IMR-90 (cell line): ENCODE data around the gene PDE5A. TPM values are rescaled to one million over a fixed set of nuclear protein-coding genes. Genes with fewer than 3 reads are reported as not detected.

ENCODE experiments used
- ATAC-seq: fragments of 200-7000 bp; cut with Tn5 transposase; 2 replicates; pipeline ENCODE4 v1.9.1; 2020; ENCODE audit warnings: low read depth, mild to moderate bottlenecking, moderate library complexity
- BruUV-seq: library from RNA; stranded (reverse); fragments of 400-500 nt; replicated peaks from 2 replicates; lab custom pipeline; 2021; lab: Mats Ljungman, UMichigan
- CTCF ChIA-PET: fragments of 300-600 bp; formaldehyde crosslinking; extraction: SDS; loops from one replicate; lab custom pipeline; 2021; ENCODE audit warnings: antibody characterized with exemption; lab: Yijun Ruan, JAX
- POLR2A ChIA-PET: fragments of 300-600 bp; sonication (Branson Sonifier 250); formaldehyde crosslinking; loops from one replicate; lab custom pipeline; 2022; ENCODE audit warnings: antibody characterized with exemption; ENCODE audit not compliant: unreplicated experiment; lab: Charles Lee
- DNase-seq: peaks from one replicate; pipeline ENCODE4 v3.0.0; 2013
- H2AFZ ChIP-seq: replicated peaks from 2 replicates; pipeline ENCODE3; 2013; ENCODE audit warnings: low read length, mild to moderate bottlenecking; ENCODE audit not compliant: poor library complexity
- H2AK5ac ChIP-seq: 2 replicates; pipeline ENCODE4 v1.6.1; 2013; ENCODE audit warnings: low read depth, low read length, inconsistent platforms
- H2AK9ac ChIP-seq: replicated peaks from 2 replicates; pipeline ENCODE3; 2013; ENCODE audit warnings: mild to moderate bottlenecking, low read depth, low read length, moderate library complexity; ENCODE audit not compliant: poor library complexity
- H2BK120ac ChIP-seq: 2 replicates; pipeline ENCODE4 v1.6.1; 2013; ENCODE audit warnings: low read depth, low read length, inconsistent platforms
- H2BK15ac ChIP-seq: 3 replicates; pipeline ENCODE4 v1.6.1; 2013; ENCODE audit warnings: low read depth, low read length, inconsistent platforms
- H2BK20ac ChIP-seq: 2 replicates; pipeline ENCODE4 v1.6.1; 2013; ENCODE audit warnings: low read depth, mild to moderate bottlenecking, inconsistent platforms, low read length, moderate library complexity
- H2BK5ac ChIP-seq: 2 replicates; pipeline ENCODE4 v1.6.1; 2013; ENCODE audit warnings: mild to moderate bottlenecking, low read depth, low read length, inconsistent platforms; ENCODE audit not compliant: poor library complexity, severe bottlenecking
- H3K14ac ChIP-seq: replicated peaks from 2 replicates; pipeline ENCODE4 v1.6.1; 2013; ENCODE audit warnings: low read depth, low read length, inconsistent platforms
- H3K18ac ChIP-seq: 2 replicates; pipeline ENCODE4 v1.6.1; 2013; ENCODE audit warnings: low read depth, low read length, control low read depth
- H3K23ac ChIP-seq: 2 replicates; pipeline ENCODE4 v1.6.1; 2013; ENCODE audit warnings: low read depth, low read length, inconsistent platforms
- H3K27ac ChIP-seq: 2 replicates; pipeline ENCODE4 v1.5.1; 2013; ENCODE audit warnings: mild to moderate bottlenecking, control low read depth, low read length; ENCODE audit not compliant: insufficient read depth
- H3K27me3 ChIP-seq: 2 replicates; pipeline ENCODE4 v1.6.1; 2013; ENCODE audit warnings: low read length; ENCODE audit not compliant: control insufficient read depth, insufficient read depth
- H3K36me3 ChIP-seq: 2 replicates; pipeline ENCODE4 v1.6.1; 2013; ENCODE audit warnings: low read length, mixed read lengths; ENCODE audit not compliant: control insufficient read depth, insufficient read depth
- H3K4ac ChIP-seq: 2 replicates; pipeline ENCODE4 v1.6.1; 2013; ENCODE audit warnings: low read depth, low read length, inconsistent platforms
- H3K4me1 ChIP-seq: 2 replicates; pipeline ENCODE4 v1.6.1; 2013; ENCODE audit warnings: low read length, mixed read lengths; ENCODE audit not compliant: control insufficient read depth, insufficient read depth
- H3K4me2 ChIP-seq: 2 replicates; pipeline ENCODE4 v1.6.1; 2013; ENCODE audit warnings: low read depth, mild to moderate bottlenecking, control low read depth, low read length, moderate library complexity
- H3K4me3 ChIP-seq: 2 replicates; pipeline ENCODE4 v1.5.1; 2013; ENCODE audit warnings: low read depth, mild to moderate bottlenecking, control low read depth, low read length, moderate library complexity; ENCODE audit not compliant: insufficient read depth
- H3K56ac ChIP-seq: 2 replicates; pipeline ENCODE4 v1.6.1; 2013; ENCODE audit warnings: low read length, inconsistent platforms; ENCODE audit not compliant: insufficient read depth; ENCODE audit errors: extremely low read depth
- H3K79me1 ChIP-seq, 2 experiments: 2 replicates each; pipeline ENCODE4 v1.6.1; 2013; ENCODE audit warnings: low read length in 2 of 2, inconsistent platforms in 1 of 2, low read depth in 1 of 2
- H3K9ac ChIP-seq: 2 replicates; pipeline ENCODE4 v1.6.1; 2013; ENCODE audit warnings: low read depth, low read length, control low read depth
- H3K9me1 ChIP-seq: 2 replicates; pipeline ENCODE4 v1.6.1; 2013; ENCODE audit warnings: low read length, inconsistent platforms; ENCODE audit not compliant: insufficient read depth
- H3K9me3 ChIP-seq: 2 replicates; pipeline ENCODE4 v1.6.1; 2013; ENCODE audit warnings: low read length; ENCODE audit not compliant: control insufficient read depth, insufficient read depth
- H4K20me1 ChIP-seq: 2 replicates; pipeline ENCODE4 v1.6.1; 2013; ENCODE audit warnings: low read length, inconsistent platforms; ENCODE audit not compliant: insufficient read depth
- H4K5ac ChIP-seq: 2 replicates; pipeline ENCODE4 v1.6.1; 2013; ENCODE audit warnings: mild to moderate bottlenecking, low read depth, low read length, control low read depth
- H4K8ac ChIP-seq, 2 experiments: 2 replicates each; pipeline ENCODE4 v1.6.1; 2013; ENCODE audit warnings: low read depth in 2 of 2, low read length in 2 of 2, control low read depth in 1 of 2, inconsistent platforms in 1 of 2
- H4K91ac ChIP-seq: 2 replicates; pipeline ENCODE4 v1.6.1; 2013; ENCODE audit warnings: low read depth, low read length, inconsistent platforms; ENCODE audit not compliant: insufficient read depth
- BHLHE40 ChIP-seq: fragments of 150-350 bp; IDR thresholded peaks from 2 replicates; pipeline ENCODE4 v1.6.1; 2016; ENCODE audit warnings: mild to moderate bottlenecking, low read depth, low read length
- CEBPB ChIP-seq: IDR thresholded peaks from 2 replicates; pipeline ENCODE4 v1.6.1; 2012; ENCODE audit warnings: low read depth, low read length, improper control_type of control experiment
- CHD1 ChIP-seq: IDR thresholded peaks from 2 replicates; pipeline ENCODE4 v1.6.1; 2012; ENCODE audit warnings: low read depth, low read length, improper control_type of control experiment
- FOS ChIP-seq: fragments of 150-350 bp; IDR thresholded peaks from 2 replicates; pipeline ENCODE4 v1.6.1; 2016; ENCODE audit warnings: low read depth, low read length
- MAFK ChIP-seq: IDR thresholded peaks from 2 replicates; pipeline ENCODE4 v1.6.1; 2012; ENCODE audit warnings: low read depth, low read length, improper control_type of control experiment
- MAZ ChIP-seq: IDR thresholded peaks from 2 replicates; pipeline ENCODE4 v1.6.1; 2012; ENCODE audit warnings: low read depth, mild to moderate bottlenecking, low read length, improper control_type of control experiment, moderate library complexity, borderline replicate concordance
- MXI1 ChIP-seq: IDR thresholded peaks from 2 replicates; pipeline ENCODE4 v1.6.1; 2012; ENCODE audit warnings: low read depth, mild to moderate bottlenecking, low read length, moderate library complexity, borderline replicate concordance
- NFE2L2 ChIP-seq: fragments of 150-350 bp; IDR thresholded peaks from 2 replicates; pipeline ENCODE4 v1.6.1; 2016; ENCODE audit warnings: low read depth, mild to moderate bottlenecking, low read length
- POLR2A ChIP-seq: IDR thresholded peaks from 2 replicates; pipeline ENCODE4 v1.6.1; 2012; ENCODE audit warnings: mild to moderate bottlenecking, low read depth, low read length
- RAD21 ChIP-seq: IDR thresholded peaks from 2 replicates; pipeline ENCODE4 v1.6.1; 2012; ENCODE audit warnings: low read length, improper control_type of control experiment
- RCOR1 ChIP-seq: IDR thresholded peaks from 2 replicates; pipeline ENCODE4 v1.6.1; 2012; ENCODE audit warnings: mild to moderate bottlenecking, low read length, improper control_type of control experiment; ENCODE audit not compliant: insufficient replicate concordance
- RFX5 ChIP-seq: IDR thresholded peaks from 2 replicates; pipeline ENCODE4 v1.8.0; 2012; ENCODE audit warnings: low read depth, mild to moderate bottlenecking, low read length, moderate library complexity
- SMC3 ChIP-seq: fragments of 150-350 bp; IDR thresholded peaks from 2 replicates; pipeline ENCODE4 v1.6.1; 2016; ENCODE audit warnings: low read depth, mild to moderate bottlenecking, antibody characterized with exemption, low read length, moderate library complexity
- WGBS, 2 experiments: methylation state at CpG; one replicate each; pipeline versions ENCODE4 v1.1.5 to v1.1.7; 2013; ENCODE audit warnings: missing lambda C conversion rate in 2 of 2; ENCODE audit not compliant: insufficient read length in 1 of 2; ENCODE audit errors: extremely low coverage in 2 of 2; 5-methylcytosine and 5-hydroxymethylcytosine counted together
- dilution Hi-C: fragments of 300-500 bp; cut with HindIII; formaldehyde crosslinking; loops from one replicate; pipeline ENCODE4 v1.14.3; 2018; ENCODE audit warnings: low sequenced_read_pairs; ENCODE audit not compliant: unreplicated experiment
- in situ Hi-C: fragments of 300-500 bp; cut with MboI; formaldehyde crosslinking; loops from 3 replicates; pipeline ENCODE4 v1.14.3; 2019; ENCODE audit warnings: low sequenced_read_pairs, inconsistent platforms, mixed read lengths
- intact Hi-C: fragments of 100-400 bp; cut with micrococcal nuclease; formaldehyde crosslinking; loops from 2 replicates; pipeline ENCODE4 v1.10.0; 2022
- polyA plus RNA-seq, 3 experiments: library from polyadenylated mRNA; depleted of rRNA; stranded (reverse); fragments of >200 nt; gene quantifications; 2 replicates each; pipeline ENCODE4 v1.2.3, GENCODE V29; 2012; ENCODE audit warnings: low replicate concordance in 1 of 3
- total RNA-seq: library from RNA; depleted of rRNA; stranded (reverse); fragments of >200 nt; gene quantifications from 2 replicates; pipeline ENCODE4 v1.2.3, GENCODE V29; 2012
- TF ChIP-seq, protein P1 (sequence below): fragments of 150-350 bp; IDR thresholded peaks from 2 replicates; pipeline ENCODE4 v1.6.1; 2017; ENCODE audit warnings: mild to moderate bottlenecking, antibody characterized with exemption, low read length, low read depth
- TF ChIP-seq, protein P2 (sequence below): conservative IDR thresholded peaks from 2 replicates; pipeline ENCODE4 v1.5.1; 2012; ENCODE audit warnings: mild to moderate bottlenecking, low read depth, low read length, improper control_type of control experiment
- TF ChIP-seq, protein P3 (sequence below): fragments of 150-350 bp; IDR thresholded peaks from 2 replicates; pipeline ENCODE4 v1.6.1; 2016; ENCODE audit warnings: low read depth, mild to moderate bottlenecking, low read length, moderate library complexity, borderline replicate concordance

Gene PDE5A
- total and polyA plus RNA-seq, 2 of the 4 experiments (the other 2 are of a cell fraction) = 101 to 770 TPM

DNA sequence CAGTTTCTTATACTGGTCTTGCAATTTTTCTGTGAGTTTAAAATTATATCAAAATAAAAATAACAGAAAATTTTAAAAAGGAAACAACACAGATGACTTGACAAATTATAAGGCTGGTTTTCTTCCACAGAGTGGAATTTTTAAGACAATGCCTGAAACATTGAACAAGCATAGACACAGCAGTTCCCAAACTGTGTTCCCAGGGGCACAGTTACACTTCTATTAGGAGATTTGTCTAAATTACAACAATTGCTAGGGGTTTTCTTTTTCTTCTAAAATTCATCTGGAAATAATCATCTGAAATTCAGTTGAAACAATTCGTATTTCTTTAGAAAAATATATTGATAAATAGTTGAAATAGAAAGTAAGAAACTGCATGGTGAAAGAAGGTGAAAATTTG, 26.2 kb downstream of the PDE5A start:
- Histone ChIP-seq H4K5ac (no peak overlapping the region), H3K14ac (no peak overlapping the region), H2BK15ac (no peak overlapping the region), H3K56ac (no peak overlapping the region), H3K4me1 (peaks cover 13% of the 10 kb centered on the region), H3K79me1 (peaks cover 19 to 54% of the 10 kb centered on the region in 2 experiments; a peak in 3 of 4 replicates), H3K9me1 (peaks cover 22% of the 10 kb centered on the region), H2BK20ac (no peak overlapping the region), H2AFZ (no peak overlapping the region), H4K91ac (no peak overlapping the region), H2BK5ac (no peak overlapping the region), H3K4ac (no peak overlapping the region), H3K4me2 (no peak overlapping the region), H2AK9ac (no peak overlapping the region), H3K27ac (no peak overlapping the region), H4K20me1 (peaks cover 91% of the 10 kb centered on the region), H3K36me3 (peaks cover 41% of the 10 kb centered on the region), H3K27me3 (no peaks in the 10 kb centered on the region), H2BK120ac (no peak overlapping the region), H3K4me3 (no peak overlapping the region), H4K8ac (no peak overlapping the region), H3K23ac (no peak overlapping the region), H3K9me3 (no peaks in the 10 kb centered on the region), H3K9ac (no peak overlapping the region), H3K18ac (no peak overlapping the region), H2AK5ac (no peak overlapping the region)
- TF ChIP-seq MAFK = no peak
- TF ChIP-seq RCOR1 = no peak
- TF ChIP-seq RAD21 = no peak
- TF ChIP-seq RFX5 = no peak
- TF ChIP-seq SMC3 = no peak
- TF ChIP-seq, protein P1, sequence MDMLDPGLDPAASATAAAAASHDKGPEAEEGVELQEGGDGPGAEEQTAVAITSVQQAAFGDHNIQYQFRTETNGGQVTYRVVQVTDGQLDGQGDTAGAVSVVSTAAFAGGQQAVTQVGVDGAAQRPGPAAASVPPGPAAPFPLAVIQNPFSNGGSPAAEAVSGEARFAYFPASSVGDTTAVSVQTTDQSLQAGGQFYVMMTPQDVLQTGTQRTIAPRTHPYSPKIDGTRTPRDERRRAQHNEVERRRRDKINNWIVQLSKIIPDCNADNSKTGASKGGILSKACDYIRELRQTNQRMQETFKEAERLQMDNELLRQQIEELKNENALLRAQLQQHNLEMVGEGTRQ = no peak
- no peak for TF ChIP-seq POLR2A
- no peak for TF ChIP-seq NFE2L2
- no peak for TF ChIP-seq FOS
- TF ChIP-seq CHD1 = no peak
- TF ChIP-seq MAZ = no peak
- TF ChIP-seq, protein P2, sequence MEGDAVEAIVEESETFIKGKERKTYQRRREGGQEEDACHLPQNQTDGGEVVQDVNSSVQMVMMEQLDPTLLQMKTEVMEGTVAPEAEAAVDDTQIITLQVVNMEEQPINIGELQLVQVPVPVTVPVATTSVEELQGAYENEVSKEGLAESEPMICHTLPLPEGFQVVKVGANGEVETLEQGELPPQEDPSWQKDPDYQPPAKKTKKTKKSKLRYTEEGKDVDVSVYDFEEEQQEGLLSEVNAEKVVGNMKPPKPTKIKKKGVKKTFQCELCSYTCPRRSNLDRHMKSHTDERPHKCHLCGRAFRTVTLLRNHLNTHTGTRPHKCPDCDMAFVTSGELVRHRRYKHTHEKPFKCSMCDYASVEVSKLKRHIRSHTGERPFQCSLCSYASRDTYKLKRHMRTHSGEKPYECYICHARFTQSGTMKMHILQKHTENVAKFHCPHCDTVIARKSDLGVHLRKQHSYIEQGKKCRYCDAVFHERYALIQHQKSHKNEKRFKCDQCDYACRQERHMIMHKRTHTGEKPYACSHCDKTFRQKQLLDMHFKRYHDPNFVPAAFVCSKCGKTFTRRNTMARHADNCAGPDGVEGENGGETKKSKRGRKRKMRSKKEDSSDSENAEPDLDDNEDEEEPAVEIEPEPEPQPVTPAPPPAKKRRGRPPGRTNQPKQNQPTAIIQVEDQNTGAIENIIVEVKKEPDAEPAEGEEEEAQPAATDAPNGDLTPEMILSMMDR = no peak
- TF ChIP-seq, protein P3, sequence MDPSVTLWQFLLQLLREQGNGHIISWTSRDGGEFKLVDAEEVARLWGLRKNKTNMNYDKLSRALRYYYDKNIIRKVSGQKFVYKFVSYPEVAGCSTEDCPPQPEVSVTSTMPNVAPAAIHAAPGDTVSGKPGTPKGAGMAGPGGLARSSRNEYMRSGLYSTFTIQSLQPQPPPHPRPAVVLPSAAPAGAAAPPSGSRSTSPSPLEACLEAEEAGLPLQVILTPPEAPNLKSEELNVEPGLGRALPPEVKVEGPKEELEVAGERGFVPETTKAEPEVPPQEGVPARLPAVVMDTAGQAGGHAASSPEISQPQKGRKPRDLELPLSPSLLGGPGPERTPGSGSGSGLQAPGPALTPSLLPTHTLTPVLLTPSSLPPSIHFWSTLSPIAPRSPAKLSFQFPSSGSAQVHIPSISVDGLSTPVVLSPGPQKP = no peak
- no peak for TF ChIP-seq MXI1
- no peak for TF ChIP-seq CEBPB
- no peak for TF ChIP-seq BHLHE40
- WGBS, 2 experiments = no CpG with 5 or more reads among the region's 1 CpG
- no peak for DNase-seq
- ChIA-PET POLR2A (no interaction called here), CTCF (no interaction called here)
- in situ Hi-C loops = no loop called here
- no TSS peak for BruUV-seq
- ATAC-seq = no peak
- intact Hi-C loops = no loop called here
- dilution Hi-C loops = no loop called here
